GM15510 (cell line): ENCODE results near the gene WWOX.

ENCODE experiments used
- POLR2A ChIP-seq: IDR thresholded peaks from 3 replicates; pipeline ENCODE4 v1.6.1; 2011; ENCODE audit warnings: borderline replicate concordance; ENCODE audit not compliant: insufficient read length; ENCODE audit errors: extremely low read depth

Gene WWOX

DNA sequence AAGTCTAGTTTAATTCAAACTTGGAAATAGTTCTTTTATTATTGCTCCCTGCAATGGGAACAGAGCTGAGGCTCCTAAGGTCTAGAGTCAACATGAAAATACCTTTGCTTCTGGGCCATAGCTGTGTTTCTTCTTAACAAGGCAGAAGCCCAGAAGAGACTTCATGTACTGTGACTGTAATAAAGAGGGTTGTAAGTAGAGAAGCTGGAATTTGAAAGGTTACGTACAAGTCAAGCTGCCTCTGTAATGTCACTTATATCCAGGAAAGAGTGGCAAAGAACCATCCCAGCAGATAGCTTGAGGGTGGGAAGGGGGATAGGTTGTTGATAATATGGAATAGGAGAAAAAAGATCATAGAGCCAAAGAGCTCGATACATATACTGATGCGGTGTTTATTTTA lies 248.6 kb downstream of the WWOX start:
- no peak for TF ChIP-seq POLR2A

- no peak for TF ChIP-seq POLR2A
Measured at GRCh38 chr16:78348886-78349285, 249.4 kb downstream of the WWOX start.

- TF ChIP-seq POLR2A = no peak
Measured at GRCh38 chr16:78352184-78352583, 252.7 kb downstream of the WWOX start.

GRCh38 chr16:78353640-78354275 lies 254.3 kb downstream of the WWOX start:
- TF ChIP-seq POLR2A = no peak

DNA sequence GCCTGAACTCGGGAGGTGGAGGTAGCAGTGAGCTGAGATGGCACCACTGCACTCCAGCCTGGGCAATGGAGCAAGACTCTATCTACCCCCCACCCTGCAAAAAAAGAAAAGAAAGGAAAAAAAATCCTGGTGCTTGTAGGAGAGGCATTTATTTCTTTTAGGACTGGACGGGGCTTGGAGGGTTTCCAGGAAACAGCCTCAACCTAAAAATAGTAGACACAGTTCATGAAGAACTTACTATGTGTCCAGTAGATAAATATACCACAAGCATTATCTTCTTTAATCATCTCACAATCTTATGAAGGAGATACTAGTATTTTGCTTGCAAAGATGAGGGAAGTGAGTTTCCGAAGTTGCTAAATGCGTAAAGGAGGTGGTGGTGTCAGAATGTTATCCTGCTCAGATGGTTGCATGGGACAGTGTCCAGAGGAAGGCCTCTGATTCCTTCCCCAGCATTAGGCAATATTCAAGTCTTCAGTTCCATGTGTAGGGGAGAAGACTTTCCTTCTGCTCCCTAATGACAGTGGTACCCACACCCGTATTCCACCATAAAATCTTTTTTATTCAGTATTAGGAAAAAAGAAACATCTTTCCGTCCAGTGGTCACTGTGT lies 263.2 kb downstream of the WWOX start:
- no peak for TF ChIP-seq POLR2A

GRCh38 chr16:78363843-78364555 lies 264.5 kb downstream of the WWOX start:
- TF ChIP-seq POLR2A = no peak

DNA sequence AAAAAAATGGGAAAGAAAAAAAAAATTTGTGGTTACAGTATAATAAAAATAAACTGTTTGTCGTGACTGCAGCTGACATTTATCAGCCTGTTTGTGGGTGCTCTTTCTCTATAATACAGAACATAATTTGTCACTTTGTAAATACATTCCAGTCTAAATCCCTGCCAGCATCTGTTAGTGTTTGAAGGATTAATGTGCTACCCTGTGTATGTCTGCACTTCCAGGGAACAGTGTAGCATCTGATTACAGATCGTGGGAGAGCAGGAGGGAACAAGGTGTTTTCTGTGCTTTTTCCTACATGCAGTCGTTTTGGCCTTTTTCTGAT lies 265.1 kb downstream of the WWOX start:
- no peak for TF ChIP-seq POLR2A

GRCh38 chr16:78365366-78365765 lies 265.9 kb downstream of the WWOX start:
- no peak for TF ChIP-seq POLR2A

- no peak for TF ChIP-seq POLR2A
Measured at GRCh38 chr16:78368121-78369102, 269.0 kb downstream of the WWOX start.

DNA sequence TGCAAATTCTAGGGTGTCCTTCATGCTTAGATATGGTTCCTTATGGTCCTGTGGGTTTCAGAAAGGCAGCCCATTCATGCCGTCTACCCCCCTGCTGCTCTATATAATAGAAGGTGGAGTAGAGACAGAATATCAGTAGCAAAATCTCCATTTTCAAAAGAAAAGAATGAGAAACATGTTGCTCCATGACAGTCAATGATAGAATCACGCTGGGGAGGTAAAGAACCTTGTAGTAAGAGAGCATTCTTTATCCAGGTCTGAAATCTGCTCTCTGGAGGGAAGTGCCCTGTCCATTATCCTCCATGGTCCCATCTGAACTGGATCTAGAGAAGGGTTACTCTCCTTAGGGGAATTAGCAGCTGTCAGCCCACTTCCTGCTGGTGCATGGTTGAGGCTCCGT lies 272.8 kb downstream of the WWOX start:
- no peak for TF ChIP-seq POLR2A

DNA sequence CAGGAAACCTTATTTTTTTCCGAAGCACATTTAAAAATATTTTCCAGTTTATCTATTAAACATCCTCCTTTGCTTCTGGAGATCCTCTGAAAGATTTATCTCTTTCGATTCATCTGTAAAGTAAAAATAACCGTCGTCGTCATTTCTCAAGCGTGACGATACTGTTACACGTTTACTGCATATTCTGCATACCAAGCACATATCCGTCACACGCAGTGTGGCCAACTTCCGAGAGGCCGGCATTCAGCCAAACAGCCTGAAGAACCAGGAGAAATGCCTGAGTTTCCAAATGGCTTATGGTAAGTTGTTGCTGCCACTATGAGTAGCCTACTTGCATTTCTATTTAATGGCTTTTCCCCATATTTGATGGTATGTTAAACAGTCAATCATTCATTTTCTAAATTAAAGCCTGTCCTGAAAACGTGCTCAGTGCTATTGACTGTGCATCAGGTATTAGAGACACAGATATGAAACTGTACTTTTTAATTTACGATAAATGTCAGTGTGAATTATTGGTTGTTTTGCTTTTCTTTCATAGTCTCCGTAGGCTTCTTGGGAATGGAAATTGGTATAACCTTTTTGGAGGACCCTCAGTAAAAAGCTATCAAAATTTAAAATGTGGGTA lies 275.7 kb downstream of the WWOX start:
- no peak for TF ChIP-seq POLR2A

DNA sequence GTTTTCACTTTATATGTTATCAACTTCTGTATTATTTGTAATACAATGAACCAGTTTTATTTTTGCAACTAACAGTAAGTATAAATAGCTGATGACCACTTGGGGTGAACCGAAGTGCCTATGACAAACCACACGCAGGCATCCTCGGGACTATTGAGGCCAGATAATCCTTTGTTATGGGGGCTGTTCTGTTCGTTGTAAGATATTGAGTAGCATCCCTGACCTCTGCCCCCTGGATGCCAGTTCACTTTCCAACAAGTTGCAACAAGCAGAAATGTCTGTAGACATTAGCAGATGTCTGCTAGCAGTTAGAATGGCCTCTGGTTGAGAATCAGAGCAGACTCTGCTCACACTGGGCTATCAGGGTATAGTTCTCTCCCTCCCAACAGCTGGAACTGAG lies 277.0 kb downstream of the WWOX start:
- no peak for TF ChIP-seq POLR2A

DNA sequence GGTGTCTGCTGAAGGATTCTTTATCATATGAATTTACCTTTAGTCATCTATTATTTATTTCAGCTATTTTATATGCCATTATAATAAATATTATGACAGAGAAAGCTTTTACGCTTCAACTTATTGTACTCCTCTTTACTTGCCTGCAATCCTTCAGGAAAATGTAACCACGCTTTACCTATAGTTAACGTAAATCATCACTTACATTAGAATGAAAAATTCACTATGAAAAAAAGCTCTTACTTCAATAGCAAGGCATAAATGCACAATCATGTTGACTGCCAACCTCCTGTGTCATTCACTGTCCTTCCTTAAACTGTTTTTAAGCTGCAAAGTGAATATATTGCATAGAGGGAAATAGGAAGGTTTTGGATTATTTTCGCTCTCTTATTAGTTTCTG lies 277.9 kb downstream of the WWOX start:
- no peak for TF ChIP-seq POLR2A

- no peak for TF ChIP-seq POLR2A
Measured at GRCh38 chr16:78381060-78381459, 281.6 kb downstream of the WWOX start.
